AG04449 (cell line): ENCODE measurements around the gene SLC12A8.
"Not testable (repeated sequence)": the region's sequence is repeated elsewhere in the genome, so short reads cannot be mapped to it uniquely, and the experiment has no call there.

Experiments used
- CTCF ChIA-PET: fragments of 350-600 bp; formaldehyde crosslinking; extraction: SDS; loops from one replicate; lab custom pipeline; 2021; ENCODE audit warnings: antibody characterized with exemption; lab: Yijun Ruan, JAX
- POLR2A ChIA-PET: fragments of 400-600, 350-600 bp; formaldehyde crosslinking; extraction: SDS; loops from one replicate; lab custom pipeline; 2020; ENCODE audit warnings: antibody characterized with exemption, inconsistent platforms; lab: Yijun Ruan, JAX
- DNase-seq: peaks from one replicate; pipeline ENCODE4 v3.0.0-alpha.2; 2010; ENCODE audit warnings: low read depth, low spot score
- H3K4me3 ChIP-seq: 2 replicates; pipeline ENCODE4 v1.5.1; 2011; ENCODE audit warnings: low read depth, mild to moderate bottlenecking, control low read depth, low read length
- TF ChIP-seq, protein P1 (sequence below): IDR thresholded peaks from one replicate; pipeline ENCODE4 v1.5.1; 2011; ENCODE audit warnings: mild to moderate bottlenecking, moderate library complexity, low read length, control low read depth, inconsistent platforms; ENCODE audit not compliant: insufficient read depth; ENCODE audit errors: missing control alignments

Gene SLC12A8

DNA sequence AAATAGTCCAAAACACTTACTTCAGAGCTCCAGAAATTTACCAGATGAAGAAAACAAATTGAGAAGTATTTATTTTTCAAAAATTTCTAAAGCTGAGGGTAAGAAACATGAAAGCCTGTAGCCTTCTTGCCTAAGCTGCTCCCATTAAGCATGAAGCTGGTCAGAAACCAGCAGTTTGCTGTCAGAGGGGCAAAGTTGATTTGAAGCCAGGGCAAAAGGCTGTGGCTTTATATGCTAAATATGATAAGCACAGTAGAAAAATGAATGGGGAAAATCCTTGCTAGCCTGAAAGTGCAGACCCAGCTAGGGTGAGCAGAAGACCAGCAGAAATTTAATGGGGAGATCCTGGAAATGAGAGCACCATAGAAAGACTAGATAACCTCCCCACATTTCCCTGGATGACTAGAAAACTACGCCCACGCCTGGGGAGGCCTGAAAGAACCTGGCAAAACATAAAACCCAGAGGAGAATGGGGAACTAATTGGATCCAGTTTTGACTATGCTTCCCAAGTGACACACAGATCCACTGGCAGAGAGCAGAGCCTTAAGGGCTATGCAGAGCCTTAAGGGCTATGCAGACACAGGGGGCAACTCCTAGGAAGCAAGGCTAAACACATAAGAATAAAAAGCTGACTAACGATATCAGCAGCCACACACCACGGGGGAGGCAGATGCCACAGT lies 113.8 kb downstream of the SLC12A8 start:
- H3K4me3 ChIP-seq: no peak overlapping the region
- TF ChIP-seq, protein P1, sequence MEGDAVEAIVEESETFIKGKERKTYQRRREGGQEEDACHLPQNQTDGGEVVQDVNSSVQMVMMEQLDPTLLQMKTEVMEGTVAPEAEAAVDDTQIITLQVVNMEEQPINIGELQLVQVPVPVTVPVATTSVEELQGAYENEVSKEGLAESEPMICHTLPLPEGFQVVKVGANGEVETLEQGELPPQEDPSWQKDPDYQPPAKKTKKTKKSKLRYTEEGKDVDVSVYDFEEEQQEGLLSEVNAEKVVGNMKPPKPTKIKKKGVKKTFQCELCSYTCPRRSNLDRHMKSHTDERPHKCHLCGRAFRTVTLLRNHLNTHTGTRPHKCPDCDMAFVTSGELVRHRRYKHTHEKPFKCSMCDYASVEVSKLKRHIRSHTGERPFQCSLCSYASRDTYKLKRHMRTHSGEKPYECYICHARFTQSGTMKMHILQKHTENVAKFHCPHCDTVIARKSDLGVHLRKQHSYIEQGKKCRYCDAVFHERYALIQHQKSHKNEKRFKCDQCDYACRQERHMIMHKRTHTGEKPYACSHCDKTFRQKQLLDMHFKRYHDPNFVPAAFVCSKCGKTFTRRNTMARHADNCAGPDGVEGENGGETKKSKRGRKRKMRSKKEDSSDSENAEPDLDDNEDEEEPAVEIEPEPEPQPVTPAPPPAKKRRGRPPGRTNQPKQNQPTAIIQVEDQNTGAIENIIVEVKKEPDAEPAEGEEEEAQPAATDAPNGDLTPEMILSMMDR: no peak
- DNase-seq: no peak
- POLR2A ChIA-PET: no interaction called here
- CTCF ChIA-PET: interaction anchor here (0.8 kb wide), 1 partner anchor 43 kb away, joined by 3 read pairs; no protein-coding TSS in a partner anchor

DNA sequence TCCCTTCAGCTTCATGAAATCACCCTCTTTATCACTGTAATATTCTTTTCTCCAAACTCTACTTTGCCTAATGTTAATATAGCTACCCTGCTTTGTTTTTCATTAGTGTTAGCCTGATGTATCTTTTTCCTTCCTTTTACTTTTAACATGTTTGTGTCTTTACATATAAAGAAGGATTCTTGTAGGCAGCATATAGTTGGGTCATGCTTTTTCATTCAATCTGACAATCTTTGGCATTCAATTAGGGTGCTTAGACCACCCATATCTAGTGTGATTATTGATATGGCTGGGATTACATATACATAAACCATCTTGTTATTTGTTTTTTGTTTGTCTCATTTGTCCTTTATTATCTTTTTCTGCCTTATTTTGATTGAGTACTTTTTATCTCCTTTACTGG lies 121.9 kb downstream of the SLC12A8 start:
- ChIA-PET POLR2A (no interaction called here), CTCF (no interaction called here)
- H3K4me3 ChIP-seq: no peak overlapping the region
- no peak for DNase-seq
- TF ChIP-seq, protein P1: no peak

DNA sequence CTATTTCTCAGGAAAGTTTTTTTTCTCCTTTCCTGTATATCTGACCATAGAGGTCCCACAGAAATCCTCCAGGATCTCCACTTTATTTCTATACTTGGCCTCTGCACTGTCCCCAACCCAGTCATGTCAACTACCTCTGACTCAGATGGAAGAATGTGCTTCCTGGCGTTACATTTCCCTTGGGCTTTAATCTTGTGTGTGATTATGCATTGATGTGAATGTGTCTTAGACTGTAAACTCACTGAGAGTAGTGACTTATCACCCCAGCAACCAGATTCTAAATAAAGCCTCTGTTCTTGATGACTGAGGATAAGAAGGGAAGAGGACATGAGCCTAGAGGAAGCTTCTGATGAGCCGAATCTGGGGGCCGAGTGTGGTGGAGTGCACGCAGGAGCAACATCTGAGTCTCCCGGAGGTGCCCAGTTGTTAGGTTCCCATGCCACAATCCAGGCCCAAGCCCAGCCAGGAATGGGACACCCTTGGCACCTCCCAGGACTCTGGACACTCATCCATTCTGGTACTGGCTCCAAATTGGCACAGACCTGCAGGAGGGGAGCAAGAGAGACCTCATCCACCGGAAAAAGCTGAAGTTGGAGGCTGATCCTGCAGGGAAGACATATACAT lies 124.7 kb downstream of the SLC12A8 start:
- CTCF ChIA-PET: interaction anchor here (1.3 kb wide), 1 partner anchor 15 kb away, joined by 3 read pairs; no protein-coding TSS in a partner anchor
- H3K4me3 ChIP-seq: no peak overlapping the region
- POLR2A ChIA-PET: no interaction called here
- TF ChIP-seq, protein P1: no peak
- DNase-seq: no peak

DNA sequence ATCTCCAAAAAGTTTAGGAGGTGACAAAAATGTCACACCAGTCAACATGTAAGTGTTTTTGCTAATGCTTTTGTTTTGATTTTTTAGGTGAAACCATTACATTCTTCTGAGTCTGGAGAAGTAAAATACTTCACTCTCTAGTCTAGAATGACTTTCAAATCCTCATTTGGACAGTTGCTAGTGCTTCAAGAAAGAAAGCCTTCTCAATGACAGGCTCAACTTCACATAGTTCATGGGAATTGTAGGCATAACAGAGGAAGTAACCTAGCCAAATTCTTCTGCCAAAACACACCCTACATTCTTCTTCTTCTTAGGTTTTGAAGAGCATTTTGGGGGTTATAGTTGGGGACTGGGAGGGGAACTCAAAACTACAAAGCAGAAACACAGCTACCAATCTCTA lies 127.4 kb downstream of the SLC12A8 start:
- TF ChIP-seq, protein P1: no peak
- CTCF ChIA-PET: interaction anchor here (1.6 kb wide), 1 partner anchor 22 kb away, joined by 5 read pairs; no protein-coding TSS in a partner anchor
- DNase-seq: no peak
- H3K4me3 ChIP-seq: no peak overlapping the region
- POLR2A ChIA-PET: no interaction called here

DNA sequence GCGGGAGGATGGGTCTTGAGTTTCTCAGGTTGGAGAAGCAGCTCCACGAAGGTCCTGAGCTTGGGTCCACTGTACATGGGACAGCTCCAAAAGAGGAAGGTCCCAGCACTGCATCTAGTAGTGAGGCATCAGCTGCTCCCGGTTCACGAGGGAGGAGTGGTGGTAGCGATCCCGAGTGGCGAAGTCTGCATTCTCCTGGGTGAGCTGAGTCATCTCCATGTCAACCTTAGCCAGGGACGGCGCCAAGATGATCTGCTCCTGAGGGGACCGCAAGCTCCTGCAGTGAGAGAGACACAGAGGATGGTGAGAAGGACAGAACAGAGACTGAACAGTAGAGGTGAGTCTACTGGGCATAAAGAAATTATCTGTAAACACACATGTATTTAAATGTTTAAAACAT lies 128.8 kb downstream of the SLC12A8 start:
- no peak for DNase-seq
- TF ChIP-seq, protein P1: no peak
- ChIA-PET POLR2A (interaction anchor here (0.6 kb wide), 1 partner anchor 20 kb away, joined by 3 read pairs; no protein-coding TSS in a partner anchor), CTCF (interaction anchor here (1.0 kb wide), 1 partner anchor 12 kb away, joined by 3 read pairs; no protein-coding TSS in a partner anchor)
- H3K4me3 ChIP-seq: no peak overlapping the region

DNA sequence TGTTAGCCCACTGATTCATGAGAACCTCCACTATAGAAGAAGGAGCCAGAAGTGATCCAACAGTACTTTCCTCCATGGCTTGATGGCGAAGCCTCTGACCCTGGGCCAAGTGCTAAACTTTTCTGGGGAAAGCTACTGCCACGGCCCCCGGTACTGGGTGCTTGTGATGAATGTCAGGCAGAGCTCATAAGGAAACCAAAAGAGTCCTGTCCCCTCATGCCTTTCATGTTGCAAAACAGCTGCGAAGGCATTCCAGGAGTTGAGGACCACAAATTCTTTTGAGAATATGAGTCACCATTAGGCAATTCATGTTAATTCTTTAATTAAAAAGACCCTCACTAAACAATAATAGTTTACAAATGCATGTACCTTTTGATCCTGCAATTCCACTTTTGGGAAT lies 130.2 kb downstream of the SLC12A8 start:
- CTCF ChIA-PET: interaction anchor here (1.1 kb wide), 1 partner anchor 15 kb away, joined by 3 read pairs; no protein-coding TSS in a partner anchor
- POLR2A ChIA-PET, DNase-seq, H3K4me3 ChIP-seq: not testable (repeated sequence)
